HuH-7 (cell line): ENCODE measurements around the gene SIN3A.
"Not testable (repeated sequence)": the region's sequence is repeated elsewhere in the genome, so short reads cannot be mapped to it uniquely, and the experiment has no call there.

Experiments
- DNase-seq: peaks from one replicate; pipeline ENCODE4 v3.0.0; 2011; ENCODE audit warnings: low spot score

The SIN3A gene

DNA sequence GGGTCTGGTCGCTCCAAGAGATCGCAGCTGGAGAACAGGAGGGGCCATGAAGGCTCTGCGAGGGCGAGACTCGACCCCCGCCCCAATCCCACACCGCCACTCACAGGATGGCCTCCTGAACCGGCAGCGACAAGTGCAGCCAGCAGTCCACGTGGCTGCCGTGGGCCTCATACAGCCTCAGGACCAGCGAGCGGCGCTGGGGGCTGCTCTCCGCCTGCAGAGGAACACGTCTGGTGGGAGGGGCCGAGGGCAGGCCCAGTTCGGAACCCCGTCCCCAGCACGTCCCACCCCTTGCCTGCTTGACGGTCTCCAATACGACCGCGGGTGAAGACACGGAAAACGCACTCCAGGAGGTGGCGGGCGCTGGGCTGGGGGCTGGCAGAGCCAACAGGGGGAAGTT is 95.5 kb downstream of the SIN3A start:
- no peak for DNase-seq

DNA sequence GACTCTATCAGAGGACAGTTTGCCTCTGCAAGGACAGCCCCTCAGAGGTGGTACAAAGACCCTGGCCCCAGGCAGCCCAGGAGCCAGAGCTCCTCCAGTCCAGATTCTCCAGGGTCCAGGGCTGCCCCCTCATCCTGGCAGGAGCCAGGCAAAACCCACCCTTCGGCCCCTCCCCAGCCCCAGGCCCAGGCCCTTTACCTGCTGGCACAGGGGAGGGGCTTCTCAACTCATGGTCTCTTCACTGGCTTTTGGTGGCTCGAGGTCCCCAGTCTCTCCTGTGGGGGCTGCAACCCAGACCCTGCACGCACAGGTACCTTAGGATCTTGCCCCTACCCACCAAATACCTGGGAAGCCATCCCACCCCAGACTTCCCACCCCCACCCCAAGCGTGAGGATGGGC is 96.1 kb downstream of the SIN3A start:
- no peak for DNase-seq

DNA sequence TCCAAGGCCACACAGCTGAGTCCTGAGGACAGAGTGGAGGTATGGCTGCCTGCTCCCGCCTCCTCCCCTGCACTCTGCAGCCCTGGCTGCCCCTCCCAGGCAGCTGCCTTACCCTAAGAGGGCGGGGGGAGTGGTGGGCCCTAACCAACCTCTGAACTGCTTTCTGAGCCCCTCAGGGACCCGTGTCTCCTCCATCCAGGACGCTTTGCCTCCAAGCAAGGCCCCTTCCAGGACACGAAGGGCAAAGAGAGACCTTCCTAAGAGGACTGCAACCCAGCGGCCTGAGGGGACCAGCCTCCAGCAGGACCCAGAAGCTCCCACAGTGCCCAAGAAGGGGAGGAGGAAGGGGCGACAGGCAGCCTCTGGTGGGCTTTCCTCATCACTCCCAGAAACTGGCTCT is 97.0 kb downstream of the SIN3A start:
- DNase-seq: no peak

DNA sequence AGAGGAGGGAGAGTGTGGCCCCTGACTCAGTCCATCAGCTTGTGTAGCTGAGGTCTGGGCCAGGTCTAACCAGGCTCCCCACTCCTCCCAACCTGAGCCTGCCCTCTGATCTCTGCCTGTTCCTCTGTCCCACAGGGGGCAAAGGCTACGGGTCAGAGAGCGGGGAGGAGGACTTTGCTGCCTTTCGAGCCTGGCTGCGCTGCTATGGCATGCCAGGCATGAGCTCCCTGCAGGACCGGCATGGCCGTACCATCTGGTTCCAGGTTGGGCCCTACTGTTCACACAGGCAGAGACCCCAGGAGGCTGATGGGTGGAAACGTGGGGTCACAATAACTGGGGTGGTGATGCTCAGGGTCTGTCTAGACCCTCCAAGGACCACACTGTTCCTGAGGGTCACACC is 97.9 kb downstream of the SIN3A start:
- DNase-seq: no peak

DNA sequence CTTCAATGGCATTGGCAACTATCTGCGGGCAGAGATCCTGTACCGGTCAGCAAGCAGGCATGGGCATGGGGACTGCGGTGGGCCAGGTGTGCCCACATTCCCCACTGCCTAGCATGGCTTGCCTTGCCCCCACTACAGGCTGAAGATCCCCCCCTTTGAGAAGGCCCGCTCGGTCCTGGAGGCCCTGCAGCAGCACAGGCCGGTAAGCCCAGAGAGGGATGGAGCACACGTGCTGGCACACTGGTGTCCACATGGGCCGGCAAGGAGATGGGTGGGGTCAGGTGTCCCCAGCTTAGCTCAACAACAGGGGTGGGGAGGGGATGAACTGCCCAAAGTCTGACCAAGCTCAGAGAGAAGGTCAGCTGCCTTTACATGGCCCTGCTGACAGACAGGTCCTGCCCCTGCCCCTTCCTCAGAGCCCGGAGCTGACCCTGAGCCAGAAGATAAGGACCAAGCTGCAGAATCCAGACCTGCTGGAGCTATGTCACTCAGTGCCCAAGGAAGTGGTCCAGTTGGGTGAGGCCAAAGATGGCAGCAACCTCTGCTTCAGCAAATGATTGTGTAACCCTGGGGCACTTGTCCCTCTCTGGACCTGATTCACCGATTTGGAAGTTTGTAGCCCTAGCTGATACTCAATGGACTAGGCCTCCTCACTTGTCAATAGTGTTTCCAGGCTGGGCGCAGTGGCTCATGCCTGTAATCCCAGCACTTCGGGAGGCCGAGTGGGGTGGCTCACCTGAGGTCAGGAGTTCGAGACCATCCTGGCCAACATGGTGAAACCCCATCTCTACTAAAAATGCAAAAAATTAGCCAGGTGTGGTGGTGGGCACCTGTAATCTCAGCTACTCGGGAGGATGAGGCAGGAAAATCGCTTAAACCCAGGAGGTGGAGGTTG is 99.1 kb downstream of the SIN3A start:
- no peak for DNase-seq

DNA sequence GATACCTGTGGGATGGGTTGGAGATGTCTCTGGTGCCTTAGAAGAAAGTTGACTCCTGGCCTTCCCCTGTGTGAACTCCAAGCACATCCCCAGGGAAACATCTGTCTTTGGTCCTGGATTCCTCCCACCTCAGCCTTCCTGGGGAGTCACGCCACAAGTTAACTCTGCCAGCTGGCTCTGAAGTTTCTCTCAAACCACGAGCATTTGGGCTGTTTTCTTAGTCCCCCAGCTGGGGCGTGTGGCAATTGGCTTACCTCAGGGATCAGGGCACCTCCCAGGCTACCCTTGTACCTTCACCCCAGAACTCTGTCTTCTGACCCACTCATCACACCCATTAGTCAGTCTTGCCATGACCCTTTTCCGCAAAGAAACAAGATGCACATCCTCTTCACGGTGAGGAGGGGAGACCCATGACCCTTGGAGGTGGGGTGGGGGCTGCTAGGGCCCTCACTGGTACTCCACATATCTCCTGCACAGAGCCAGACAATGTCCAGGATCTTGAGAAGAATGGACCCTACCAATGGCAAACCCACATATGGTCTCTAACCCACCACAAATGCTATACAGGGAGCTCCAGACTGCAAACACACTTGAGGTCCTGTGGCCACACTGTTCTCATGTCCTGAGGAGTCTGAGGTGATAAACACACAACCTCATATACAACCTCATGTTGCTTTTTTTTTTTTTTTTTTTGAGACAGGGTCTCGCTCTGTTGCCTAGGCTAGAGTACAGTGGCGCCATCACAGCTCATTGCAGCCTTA is 100.7 kb downstream of the SIN3A start:
- DNase-seq: no peak

DNA sequence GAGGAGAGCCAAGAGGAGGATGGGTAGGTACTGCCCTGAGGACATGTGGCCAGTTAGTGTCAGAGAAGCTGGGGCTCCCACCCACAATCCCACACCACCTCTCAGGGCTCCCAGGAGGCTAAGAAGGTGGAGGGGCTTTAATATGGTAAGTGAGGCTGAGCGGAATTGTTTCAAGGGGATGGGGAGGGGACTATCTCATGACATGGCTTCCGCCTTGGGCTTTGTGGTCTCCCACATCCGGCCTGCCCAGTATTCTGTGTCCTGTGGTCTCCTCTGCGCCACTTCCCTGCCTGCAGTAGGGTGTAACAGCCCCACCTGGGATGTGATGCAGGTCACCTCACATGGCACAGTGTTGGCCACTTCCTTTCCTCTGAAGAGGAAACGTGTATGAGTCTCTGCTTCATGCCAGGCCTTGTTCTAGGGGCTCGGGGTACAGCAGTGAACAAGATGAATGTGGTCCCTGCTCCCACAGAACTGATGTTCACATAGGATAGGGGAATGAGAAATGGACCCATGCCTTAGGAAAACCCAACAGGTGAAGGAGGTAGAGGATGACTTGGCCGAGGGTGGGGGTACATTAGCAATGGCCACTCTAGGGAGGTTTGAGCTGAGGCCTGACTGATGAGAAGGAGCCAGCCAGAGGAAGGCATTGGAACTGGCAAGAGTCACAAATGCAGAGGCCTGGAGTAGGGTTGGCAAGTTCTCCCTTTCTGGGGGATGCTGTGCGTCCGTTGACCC is 101.5 kb downstream of the SIN3A start:
- no peak for DNase-seq

DNA sequence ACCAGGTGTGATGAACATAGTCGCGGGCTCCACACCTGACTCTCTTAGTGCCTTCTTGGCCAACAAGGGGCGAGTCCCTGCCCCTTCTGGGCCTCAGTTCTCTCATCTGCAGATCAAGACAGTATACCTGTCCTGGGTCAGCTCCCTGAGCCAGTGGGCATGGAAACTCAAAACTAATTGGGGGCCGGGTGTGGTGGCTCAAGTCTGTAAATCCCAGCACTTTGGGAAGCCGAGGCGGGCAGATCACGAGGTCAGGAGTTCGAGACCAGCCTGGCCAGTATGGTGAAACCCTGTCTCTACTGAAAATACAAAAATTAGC is 102.2 kb downstream of the SIN3A start:
- not testable (repeated sequence) for DNase-seq

DNA sequence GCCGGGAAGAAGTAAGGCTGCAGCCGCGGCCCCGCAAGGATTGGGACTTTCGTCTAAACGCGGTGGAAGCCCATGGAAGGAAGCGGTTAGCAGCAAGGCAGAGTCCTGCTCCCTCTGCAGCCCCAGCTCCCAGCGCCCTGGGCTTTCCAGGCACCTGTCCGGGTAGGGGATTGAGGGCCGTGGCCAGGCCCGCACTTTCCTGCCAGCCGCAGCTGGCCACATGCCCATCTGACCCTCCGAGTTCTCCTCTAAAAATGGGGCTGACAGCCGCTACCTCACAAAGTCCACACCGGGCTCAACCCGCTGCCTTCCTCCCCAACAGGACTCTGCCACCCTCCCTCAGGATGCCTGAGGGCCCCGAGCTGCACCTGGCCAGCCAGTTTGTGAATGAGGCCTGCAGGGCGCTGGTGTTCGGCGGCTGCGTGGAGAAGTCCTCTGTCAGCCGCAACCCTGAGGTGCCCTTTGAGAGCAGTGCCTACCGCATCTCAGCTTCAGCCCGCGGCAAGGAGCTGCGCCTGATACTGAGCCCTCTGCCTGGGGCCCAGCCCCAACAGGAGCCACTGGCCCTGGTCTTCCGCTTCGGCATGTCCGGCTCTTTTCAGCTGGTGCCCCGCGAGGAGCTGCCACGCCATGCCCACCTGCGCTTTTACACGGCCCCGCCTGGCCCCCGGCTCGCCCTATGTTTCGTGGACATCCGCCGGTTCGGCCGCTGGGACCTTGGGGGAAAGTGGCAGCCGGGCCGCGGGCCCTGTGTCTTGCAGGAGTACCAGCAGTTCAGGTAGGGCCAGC is 102.7 kb downstream of the SIN3A start:
- DNase-seq: no peak

DNA sequence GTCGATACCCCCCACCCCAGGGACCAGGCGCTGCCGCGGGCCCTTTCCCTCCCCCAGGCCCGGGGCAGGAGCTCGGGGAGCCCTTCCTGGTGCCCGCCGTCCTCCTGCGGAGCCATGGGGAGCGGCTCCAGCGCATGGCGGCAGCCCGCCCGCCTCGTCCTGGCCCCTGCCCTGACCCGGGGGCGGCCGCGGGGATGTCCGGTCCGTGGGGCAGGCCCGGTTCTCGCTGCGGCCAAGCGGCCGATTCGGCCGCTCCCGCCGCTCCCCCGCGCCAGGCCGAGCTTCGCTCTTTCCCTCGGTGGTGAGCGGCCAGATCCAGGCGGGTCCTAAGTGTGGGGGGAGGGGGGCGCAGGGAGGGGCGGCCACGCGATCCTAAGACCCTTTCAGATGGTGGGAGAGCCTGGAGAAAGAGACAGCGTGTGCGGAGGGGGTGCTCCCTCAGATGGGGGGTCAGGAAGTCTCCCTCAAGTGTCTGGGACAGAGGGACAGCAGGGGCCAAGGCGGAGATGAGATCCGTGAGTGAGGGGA is 103.4 kb downstream of the SIN3A start:
- DNase-seq: no peak

DNA sequence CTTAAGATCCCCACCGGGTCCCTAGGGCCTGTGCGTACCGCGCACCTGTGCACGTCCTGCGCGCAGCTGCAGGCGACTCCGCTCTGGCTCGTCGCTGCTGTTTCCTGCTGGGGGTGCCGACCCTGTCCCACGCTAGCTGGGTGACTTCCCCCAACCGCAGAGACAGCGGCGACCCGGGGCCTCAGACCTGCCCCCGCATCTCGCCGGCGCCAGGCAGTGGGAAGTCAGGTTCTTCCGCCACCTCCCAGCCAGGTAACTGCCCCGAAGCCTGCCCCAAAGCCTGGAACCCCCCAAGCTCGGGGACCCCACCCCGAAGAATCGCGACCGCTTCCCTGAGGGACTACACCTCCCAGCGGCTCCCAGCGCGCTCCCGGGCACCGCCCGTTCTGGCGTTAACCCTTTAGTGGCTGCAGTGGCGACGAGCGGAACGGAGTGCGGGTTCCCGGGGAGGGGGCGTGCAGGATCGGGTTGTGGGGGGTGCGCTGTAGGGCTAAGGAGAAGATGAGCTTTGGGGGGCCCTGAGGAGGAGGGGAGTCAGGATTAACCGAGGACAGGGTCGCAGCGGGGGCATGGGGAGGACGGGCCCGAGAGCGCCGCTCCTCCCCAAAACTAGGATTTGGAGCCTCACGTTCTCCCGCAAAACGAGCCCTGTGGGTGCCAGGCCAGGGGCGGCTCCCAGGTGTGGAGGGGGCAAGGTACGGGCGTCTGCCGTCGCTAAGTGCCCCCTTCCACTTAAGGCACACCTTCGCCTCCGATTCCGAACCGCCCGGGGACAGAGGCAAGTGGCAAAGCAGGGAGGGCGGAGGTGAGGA is 104.1 kb downstream of the SIN3A start:
- DNase-seq: peak; percentile 89

DNA sequence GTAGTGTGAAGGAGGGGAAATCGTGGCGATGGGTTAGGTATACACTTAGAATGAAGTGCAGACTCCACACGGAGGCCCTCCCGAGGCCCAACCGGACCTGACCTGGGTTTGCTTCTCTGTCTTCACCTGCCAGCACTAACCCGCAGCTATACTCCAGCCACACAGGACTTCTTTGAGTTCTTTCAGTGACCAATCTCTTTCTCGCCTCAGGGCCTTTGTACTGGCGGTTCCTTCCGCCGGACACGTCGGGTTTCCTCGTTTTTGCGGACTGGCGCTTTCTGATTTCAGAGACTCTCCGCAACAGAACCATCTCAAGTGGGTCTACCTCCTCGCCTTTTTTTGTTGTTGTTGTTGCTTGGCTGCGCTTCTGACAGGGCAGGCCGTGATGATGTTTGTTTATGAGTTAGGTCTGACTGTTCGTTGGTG is 104.7 kb downstream of the SIN3A start, which contains the start of gene NEIL1:
Gene NEIL1 (plus strand): TSS at position 244 of the 426 bp plus-strand sequence. CDS start 1,867 bp downstream, outside the sequence.
- no peak for DNase-seq

DNA sequence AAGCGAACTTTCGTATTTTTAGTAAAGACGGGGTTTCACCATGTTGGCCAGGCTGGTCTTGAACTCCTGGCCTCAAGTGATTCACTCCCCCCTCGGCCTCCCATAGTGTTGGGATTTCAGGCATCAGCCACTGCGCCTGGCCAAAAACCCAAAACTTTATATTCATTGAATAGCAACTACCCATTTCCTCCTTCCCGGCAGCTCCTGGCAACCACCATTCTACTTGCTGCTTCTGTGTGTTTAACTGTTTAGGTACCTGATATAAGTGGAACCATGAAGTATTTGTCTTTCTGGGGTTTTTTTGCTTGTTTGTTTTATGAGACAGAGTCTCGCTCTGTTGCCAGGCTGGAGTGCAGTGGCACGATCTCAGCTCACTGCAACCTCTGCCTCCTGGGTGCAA is 107.5 kb downstream of the SIN3A start:
- not testable (repeated sequence) for DNase-seq

DNA sequence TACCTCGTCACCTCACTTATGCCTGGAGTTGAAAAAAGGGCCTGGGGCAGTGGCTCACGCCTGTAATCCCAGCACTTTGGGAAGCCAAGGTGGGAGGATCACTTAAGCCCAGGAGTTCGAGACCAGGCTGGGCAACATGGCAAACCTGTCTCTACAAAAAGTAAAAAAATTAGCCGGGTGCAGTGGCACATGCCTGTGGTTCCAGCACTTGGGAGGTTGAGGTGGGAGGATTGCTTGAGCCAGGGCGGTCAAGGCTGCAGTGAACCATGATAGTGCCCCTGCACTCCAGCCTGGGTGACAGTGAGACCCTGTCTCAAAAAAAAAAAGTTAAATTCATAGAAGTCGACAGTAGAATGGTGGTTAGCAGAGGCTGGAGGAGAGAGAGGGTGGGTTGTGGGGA is 109.3 kb downstream of the SIN3A start:
- DNase-seq: no peak

DNA sequence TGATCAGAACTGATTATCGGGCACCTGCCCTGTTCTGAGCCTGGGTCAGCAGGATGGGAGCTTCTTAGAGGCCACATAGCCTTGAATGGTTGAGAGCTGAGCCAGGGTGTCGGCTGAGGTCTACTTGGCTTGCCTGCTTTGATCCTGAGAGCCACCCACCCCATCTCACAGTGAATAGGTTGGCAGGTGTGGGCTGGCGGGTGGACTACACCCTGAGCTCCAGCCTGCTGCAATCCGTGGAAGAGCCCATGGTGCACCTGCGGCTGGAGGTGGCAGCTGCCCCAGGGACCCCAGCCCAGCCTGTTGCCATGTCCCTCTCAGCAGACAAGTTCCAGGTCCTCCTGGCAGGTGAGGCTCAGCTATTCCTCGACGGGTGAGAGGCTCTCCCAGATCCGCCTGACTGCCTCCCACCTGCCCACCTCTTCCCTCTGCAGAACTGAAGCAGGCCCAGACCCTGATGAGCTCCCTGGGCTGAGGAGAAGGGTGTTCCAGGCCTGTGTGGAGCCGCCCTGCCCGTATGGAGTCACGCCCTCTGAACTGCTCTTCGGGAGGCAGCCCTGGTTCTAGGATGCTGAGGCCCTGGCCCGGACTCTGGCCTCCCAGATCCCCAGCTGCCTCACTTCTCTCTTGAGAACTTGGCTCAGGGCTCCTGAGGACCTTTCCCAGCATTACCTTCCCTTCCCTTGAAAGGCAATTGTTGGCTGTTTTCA is 111.8 kb downstream of the SIN3A start:
- DNase-seq: no peak

DNA sequence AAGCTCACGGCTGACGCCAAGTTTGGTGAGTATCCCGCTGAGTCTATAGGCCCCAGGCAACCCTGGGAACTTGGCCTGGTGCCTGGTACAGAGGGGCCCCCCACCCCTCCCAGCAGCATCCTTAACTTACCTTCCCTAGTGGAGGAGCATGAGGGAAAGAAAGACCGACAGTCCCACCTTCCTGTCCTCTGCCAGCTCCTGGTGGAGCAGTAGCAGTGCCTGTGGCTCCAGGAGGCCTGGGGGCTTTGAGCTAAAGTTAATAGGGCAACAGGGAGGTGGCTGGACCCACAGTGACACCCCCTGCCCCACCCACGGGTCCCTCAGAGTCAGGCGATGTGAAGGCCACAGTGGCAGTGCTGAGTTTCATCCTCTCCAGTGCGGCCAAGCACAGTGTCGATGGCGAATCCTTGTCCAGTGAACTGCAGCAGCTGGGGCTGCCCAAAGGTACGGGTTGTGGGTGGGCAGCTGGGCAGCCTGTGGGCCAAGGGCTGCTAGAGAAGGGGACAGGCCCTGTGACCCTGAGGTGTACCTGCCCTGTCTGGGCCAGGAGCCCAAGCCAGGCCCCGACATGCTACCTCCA is 112.7 kb downstream of the SIN3A start:
- no peak for DNase-seq

DNA sequence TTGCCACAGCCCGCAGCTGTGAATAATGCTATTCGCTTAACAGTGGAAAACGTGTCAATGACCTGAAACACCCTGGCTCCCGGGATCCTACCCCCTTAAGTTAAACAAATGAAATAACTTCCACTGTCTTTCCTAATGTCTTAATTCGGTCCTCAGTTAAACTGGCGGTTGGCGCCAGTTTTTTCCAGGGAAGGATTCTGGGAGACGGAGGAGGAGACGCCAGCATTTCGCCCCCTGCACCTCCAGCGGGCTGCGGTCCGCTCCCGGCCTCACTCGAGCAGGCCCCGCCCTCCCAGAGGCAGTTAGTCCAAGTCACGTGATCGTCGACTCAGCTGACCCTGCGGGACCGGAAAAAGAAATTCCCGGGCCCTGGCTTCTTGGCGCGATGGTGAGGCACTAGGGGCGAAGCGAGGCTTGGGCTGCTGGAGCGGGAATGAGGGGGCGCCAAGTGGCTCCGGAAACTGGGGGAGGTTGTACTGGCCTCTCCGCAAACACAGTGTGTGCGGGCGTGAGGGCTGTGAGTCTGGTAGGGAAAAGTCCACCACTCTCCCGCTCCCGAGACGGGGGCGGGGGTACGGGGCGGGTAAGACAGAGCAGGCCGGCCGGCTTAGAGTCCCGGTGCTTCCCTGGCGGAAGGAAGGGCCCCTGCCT is 115.7 kb downstream of the SIN3A start, which contains the start of gene COMMD4:
Gene COMMD4 (plus strand): TSS at position 359 of the 651 bp plus-strand sequence. CDS start 27 bp downstream, at position 386.
- peak; percentile 80 for DNase-seq

DNA sequence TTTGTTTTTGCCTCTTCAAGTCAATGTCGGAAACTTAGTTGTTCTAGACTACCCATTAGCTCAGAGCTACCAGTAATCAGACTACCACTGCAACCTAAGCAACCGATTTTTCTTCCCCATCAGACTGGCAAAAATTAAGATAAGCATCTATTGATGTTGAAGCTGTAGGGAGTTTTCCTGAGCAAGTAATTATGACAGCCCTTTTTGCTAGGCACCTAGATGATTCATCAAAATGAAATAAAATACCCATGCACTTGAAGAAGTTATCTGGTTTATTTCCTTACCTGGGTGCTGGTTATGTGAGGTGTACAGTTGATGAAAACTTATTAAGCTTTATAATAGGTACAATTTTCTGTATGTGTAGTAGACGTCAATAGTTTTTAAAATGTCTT is 116.2 kb downstream of the SIN3A start:
- DNase-seq: no peak
